ENCODE data around the gene BNIP5. TPM values are rescaled to one million over a fixed set of nuclear protein-coding genes. Genes with fewer than 3 reads are reported as not detected.

The BNIP5 gene
- total and polyA plus RNA-seq, 9 donors = 0.01 to 1.4 (median 0.12) TPM; not detected in 4

DNA sequence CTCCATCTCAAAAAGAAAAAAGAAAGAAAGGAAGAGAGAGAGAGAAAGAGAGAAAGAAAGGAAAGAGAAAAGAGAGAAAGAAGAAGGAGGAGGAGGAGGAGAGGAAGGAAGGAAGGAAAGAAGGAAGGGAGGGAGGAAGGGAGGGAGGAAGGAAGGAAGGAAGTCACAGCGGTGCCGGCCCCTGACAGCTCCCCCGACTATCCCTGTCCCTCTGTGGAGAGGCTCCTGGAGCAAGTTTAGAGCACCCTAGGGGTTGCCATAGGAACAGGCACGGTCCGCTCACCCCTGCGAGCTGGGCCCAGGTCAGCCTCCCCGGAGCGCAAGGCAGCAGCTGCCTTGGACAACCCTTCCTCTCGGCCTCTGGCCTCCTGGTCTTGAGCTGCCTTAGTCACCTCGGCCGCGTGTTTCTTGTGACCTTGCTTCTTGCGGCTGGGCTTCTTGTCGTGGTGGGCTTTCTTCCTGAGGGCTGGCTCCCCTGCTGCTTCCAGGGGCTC lies 6.8 kb downstream of the BNIP5 start:
- WGBS, 3 donors = 84 to 91% (median 90%) methylated on average over 14 of the region's 14 CpGs
- intact Hi-C loops (cut with DNase I) = no loop called here
- DNase-seq = no peak

DNA sequence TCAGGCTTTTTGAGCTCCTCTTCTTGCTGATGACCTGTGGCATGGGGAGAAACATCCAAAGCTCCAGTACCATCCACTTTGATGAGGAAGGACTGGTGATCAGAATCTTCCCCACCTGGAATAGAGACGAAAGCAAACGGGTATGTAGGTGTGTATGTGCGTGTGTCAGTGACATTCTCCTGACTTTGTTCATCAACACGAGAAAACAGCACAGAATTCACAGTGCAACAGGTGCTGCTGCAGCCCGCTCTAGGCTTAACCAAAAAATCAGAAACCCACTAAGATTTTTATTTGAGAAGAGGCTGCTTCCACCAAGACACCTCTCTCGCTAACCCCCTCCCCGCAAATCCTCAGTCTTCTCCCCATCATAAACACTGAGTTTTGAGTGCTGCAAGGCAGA lies 8.1 kb downstream of the BNIP5 start:
- no peaks in the 10 kb centered on the region for H3K9me3 ChIP-seq
- H3K4me3 ChIP-seq = no peak overlapping the region
- no peaks in the 10 kb centered on the region for H3K27me3 ChIP-seq
- no peaks in the 10 kb centered on the region for H3K36me3 ChIP-seq
- H3K27ac ChIP-seq = no peak overlapping the region
- no peak for DNase-seq
- WGBS, 3 donors = 77 to 85% (median 85%) methylated on average over 7 of the region's 7 CpGs
- TF ChIP-seq EP300 (IDR thresholded peaks at IDR 0.05) = no peak
- TF ChIP-seq, protein P1, sequence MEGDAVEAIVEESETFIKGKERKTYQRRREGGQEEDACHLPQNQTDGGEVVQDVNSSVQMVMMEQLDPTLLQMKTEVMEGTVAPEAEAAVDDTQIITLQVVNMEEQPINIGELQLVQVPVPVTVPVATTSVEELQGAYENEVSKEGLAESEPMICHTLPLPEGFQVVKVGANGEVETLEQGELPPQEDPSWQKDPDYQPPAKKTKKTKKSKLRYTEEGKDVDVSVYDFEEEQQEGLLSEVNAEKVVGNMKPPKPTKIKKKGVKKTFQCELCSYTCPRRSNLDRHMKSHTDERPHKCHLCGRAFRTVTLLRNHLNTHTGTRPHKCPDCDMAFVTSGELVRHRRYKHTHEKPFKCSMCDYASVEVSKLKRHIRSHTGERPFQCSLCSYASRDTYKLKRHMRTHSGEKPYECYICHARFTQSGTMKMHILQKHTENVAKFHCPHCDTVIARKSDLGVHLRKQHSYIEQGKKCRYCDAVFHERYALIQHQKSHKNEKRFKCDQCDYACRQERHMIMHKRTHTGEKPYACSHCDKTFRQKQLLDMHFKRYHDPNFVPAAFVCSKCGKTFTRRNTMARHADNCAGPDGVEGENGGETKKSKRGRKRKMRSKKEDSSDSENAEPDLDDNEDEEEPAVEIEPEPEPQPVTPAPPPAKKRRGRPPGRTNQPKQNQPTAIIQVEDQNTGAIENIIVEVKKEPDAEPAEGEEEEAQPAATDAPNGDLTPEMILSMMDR (IDR thresholded peaks at IDR 0.05) = no peak
- TF ChIP-seq POLR2A (IDR thresholded peaks at IDR 0.05) = no peak
- intact Hi-C loops (cut with DNase I) = no loop called here
- H3K4me1 ChIP-seq (ENCODE audit: insufficient read depth) = no peaks in the 10 kb centered on the region

More for the DNA sequence above, 6.8 kb downstream of the BNIP5 start:
- Histone ChIP-seq H3K36me3 (no peaks in the 10 kb centered on the region), H3K27me3 (no peaks in the 10 kb centered on the region), H3K4me3 (no peak overlapping the region), H3K27ac (no peak overlapping the region), H3K9me3 (no peaks in the 10 kb centered on the region), H3K4me1 (ENCODE audit: insufficient read depth) (peaks cover 7% of the 10 kb centered on the region)
- TF ChIP-seq EP300 (IDR thresholded peaks at IDR 0.05) (no peak), POLR2A (IDR thresholded peaks at IDR 0.05) (no peak)
- TF ChIP-seq, protein P1 (IDR thresholded peaks at IDR 0.05) = no peak

DNA sequence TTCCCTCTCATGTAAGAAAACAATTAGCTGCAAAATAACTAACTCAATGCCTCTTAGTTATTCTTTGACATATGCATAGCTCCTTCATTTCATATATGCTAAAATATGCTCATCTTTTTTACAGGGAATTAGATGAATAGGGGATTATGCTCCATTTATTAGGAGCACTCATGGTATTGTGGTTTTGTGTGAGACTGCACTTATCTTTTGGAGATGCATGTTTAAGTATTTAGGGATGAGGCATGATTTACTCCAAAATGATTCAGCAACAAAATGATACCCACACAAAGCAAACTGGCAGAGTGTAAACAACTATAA lies 8.8 kb downstream of the BNIP5 start:
- intact Hi-C loops (cut with DNase I) = no loop called here
- no peak for DNase-seq
- H3K9me3 ChIP-seq = no peaks in the 10 kb centered on the region
- no peaks in the 10 kb centered on the region for H3K4me1 ChIP-seq (ENCODE audit: insufficient read depth)
- no peaks in the 10 kb centered on the region for H3K27me3 ChIP-seq
- TF ChIP-seq POLR2A (IDR thresholded peaks at IDR 0.05) (no peak), EP300 (IDR thresholded peaks at IDR 0.05) (no peak)
- TF ChIP-seq, protein P1 (IDR thresholded peaks at IDR 0.05) = no peak
- no peak overlapping the region for H3K4me3 ChIP-seq
- H3K27ac ChIP-seq = no peak overlapping the region
- H3K36me3 ChIP-seq = no peaks in the 10 kb centered on the region

GRCh38 chr6:36327226-36327918 lies 9.3 kb downstream of the BNIP5 start:
- Histone ChIP-seq H3K4me1 (ENCODE audit: insufficient read depth) (no peaks in the 10 kb centered on the region), H3K27me3 (no peaks in the 10 kb centered on the region), H3K27ac (no peak overlapping the region), H3K4me3 (no peak overlapping the region), H3K36me3 (no peaks in the 10 kb centered on the region), H3K9me3 (no peaks in the 10 kb centered on the region)
- DNase-seq = no peak
- WGBS, 3 donors = 52 to 60% (median 53%) methylated on average over 6 of the region's 6 CpGs
- TF ChIP-seq EP300 (IDR thresholded peaks at IDR 0.05) (no peak), POLR2A (IDR thresholded peaks at IDR 0.05) (no peak)
- TF ChIP-seq, protein P1 (IDR thresholded peaks at IDR 0.05) = no peak
- intact Hi-C loops (cut with DNase I) = no loop called here

All from ovary (tissue), 9 donors.